ENCODE data around the gene ORC5. TPM values are rescaled to one million over a fixed set of nuclear protein-coding genes. Genes with fewer than 3 reads are reported as not detected.

The ORC5 gene
- polyA plus RNA-seq, 2 of the 4 experiments (the other 2 are of a cell fraction) = 17.8 to 28.4 TPM

DNA sequence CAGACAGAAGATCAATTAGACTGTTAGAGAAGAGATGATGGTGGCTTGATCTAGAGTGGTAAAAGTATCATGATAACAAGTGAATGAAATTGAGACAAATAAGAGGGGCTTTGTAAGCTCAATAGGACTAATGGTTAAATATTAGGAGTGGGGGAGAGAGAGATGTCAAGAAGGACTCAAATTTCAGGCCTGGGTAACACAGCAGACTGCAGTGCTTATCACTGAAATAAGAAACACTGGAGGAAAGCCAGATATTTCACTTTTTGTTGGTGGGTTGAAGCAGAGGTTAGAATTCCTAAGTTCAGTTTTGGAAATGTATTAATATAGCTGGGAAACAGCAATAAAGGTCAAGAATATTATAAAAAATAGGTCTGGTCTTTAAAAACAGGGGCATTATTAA, 74.6 kb downstream of the ORC5 start:
- DNase-seq (ENCODE audit: low read depth in 1 of 2, low spot score in 1 of 2) (no peak), ATAC-seq (no peak), FAIRE-seq (no peak)
- CTCF ChIA-PET = interaction anchor here (1.5 kb wide), 1 partner anchor 559 kb away, joined by 4 read pairs; no protein-coding TSS in a partner anchor
- TF ChIP-seq SREBF2 (IDR thresholded peaks at IDR 0.05) (no peak), NFE2L2 (conservative IDR thresholded peaks at IDR 0.05; ENCODE audit: low read length) (no peak), TP53 (CRISPR knock-in tag; IDR thresholded peaks at IDR 0.05) (no peak), NPAS2 (CRISPR knock-in tag; IDR thresholded peaks at IDR 0.05; ENCODE audit: borderline replicate concordance) (no peak), MYC (IDR thresholded peaks at IDR 0.05; ENCODE audit: borderline replicate concordance, low read length) (no peak), BHLHE40 (IDR thresholded peaks at IDR 0.05; ENCODE audit: low read depth, low read length) (no peak), JUNB (IDR thresholded peaks at IDR 0.05) (no peak), RNF2 (IDR thresholded peaks at IDR 0.05; ENCODE audit: borderline replicate concordance, low read depth) (no peak), FOSL2 (IDR thresholded peaks at IDR 0.05) (no peak), FOSL2 (CRISPR knock-in tag; IDR thresholded peaks at IDR 0.05) (no peak), PHF8 (IDR thresholded peaks at IDR 0.05; ENCODE audit: borderline replicate concordance, low read depth) (no peak), NR3C1 (IDR thresholded peaks at IDR 0.05) (no peak), HDAC2 (IDR thresholded peaks at IDR 0.05) (no peak), CBX2 (IDR thresholded peaks at IDR 0.05; ENCODE audit: borderline replicate concordance, low read depth) (no peak)
- TF ChIP-seq, protein P1, sequence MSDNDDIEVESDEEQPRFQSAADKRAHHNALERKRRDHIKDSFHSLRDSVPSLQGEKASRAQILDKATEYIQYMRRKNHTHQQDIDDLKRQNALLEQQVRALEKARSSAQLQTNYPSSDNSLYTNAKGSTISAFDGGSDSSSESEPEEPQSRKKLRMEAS (IDR thresholded peaks at IDR 0.05) = no peak
- TF ChIP-seq, protein P2, sequence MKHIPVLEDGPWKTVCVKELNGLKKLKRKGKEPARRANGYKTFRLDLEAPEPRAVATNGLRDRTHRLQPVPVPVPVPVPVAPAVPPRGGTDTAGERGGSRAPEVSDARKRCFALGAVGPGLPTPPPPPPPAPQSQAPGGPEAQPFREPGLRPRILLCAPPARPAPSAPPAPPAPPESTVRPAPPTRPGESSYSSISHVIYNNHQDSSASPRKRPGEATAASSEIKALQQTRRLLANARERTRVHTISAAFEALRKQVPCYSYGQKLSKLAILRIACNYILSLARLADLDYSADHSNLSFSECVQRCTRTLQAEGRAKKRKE (CRISPR knock-in tag; IDR thresholded peaks at IDR 0.05; ENCODE audit: low read depth) = no peak
- TF ChIP-seq, protein P3, sequence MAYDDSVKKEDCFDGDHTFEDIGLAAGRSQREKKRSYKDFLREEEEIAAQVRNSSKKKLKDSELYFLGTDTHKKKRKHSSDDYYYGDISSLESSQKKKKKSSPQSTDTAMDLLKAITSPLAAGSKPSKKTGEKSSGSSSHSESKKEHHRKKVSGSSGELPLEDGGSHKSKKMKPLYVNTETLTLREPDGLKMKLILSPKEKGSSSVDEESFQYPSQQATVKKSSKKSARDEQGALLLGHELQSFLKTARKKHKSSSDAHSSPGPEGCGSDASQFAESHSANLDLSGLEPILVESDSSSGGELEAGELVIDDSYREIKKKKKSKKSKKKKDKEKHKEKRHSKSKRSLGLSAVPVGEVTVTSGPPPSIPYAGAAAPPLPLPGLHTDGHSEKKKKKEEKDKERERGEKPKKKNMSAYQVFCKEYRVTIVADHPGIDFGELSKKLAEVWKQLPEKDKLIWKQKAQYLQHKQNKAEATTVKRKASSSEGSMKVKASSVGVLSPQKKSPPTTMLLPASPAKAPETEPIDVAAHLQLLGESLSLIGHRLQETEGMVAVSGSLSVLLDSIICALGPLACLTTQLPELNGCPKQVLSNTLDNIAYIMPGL (CRISPR knock-in tag; IDR thresholded peaks at IDR 0.05; ENCODE audit: borderline replicate concordance) = no peak
- TF ChIP-seq, protein P4, sequence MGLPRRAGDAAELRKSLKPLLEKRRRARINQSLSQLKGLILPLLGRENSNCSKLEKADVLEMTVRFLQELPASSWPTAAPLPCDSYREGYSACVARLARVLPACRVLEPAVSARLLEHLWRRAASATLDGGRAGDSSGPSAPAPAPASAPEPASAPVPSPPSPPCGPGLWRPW (IDR thresholded peaks at IDR 0.05) = no peak
- TF ChIP-seq, protein P5, sequence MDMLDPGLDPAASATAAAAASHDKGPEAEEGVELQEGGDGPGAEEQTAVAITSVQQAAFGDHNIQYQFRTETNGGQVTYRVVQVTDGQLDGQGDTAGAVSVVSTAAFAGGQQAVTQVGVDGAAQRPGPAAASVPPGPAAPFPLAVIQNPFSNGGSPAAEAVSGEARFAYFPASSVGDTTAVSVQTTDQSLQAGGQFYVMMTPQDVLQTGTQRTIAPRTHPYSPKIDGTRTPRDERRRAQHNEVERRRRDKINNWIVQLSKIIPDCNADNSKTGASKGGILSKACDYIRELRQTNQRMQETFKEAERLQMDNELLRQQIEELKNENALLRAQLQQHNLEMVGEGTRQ (IDR thresholded peaks at IDR 0.05) = no peak
- TF ChIP-seq, protein P6, sequence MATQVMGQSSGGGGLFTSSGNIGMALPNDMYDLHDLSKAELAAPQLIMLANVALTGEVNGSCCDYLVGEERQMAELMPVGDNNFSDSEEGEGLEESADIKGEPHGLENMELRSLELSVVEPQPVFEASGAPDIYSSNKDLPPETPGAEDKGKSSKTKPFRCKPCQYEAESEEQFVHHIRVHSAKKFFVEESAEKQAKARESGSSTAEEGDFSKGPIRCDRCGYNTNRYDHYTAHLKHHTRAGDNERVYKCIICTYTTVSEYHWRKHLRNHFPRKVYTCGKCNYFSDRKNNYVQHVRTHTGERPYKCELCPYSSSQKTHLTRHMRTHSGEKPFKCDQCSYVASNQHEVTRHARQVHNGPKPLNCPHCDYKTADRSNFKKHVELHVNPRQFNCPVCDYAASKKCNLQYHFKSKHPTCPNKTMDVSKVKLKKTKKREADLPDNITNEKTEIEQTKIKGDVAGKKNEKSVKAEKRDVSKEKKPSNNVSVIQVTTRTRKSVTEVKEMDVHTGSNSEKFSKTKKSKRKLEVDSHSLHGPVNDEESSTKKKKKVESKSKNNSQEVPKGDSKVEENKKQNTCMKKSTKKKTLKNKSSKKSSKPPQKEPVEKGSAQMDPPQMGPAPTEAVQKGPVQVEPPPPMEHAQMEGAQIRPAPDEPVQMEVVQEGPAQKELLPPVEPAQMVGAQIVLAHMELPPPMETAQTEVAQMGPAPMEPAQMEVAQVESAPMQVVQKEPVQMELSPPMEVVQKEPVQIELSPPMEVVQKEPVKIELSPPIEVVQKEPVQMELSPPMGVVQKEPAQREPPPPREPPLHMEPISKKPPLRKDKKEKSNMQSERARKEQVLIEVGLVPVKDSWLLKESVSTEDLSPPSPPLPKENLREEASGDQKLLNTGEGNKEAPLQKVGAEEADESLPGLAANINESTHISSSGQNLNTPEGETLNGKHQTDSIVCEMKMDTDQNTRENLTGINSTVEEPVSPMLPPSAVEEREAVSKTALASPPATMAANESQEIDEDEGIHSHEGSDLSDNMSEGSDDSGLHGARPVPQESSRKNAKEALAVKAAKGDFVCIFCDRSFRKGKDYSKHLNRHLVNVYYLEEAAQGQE (IDR thresholded peaks at IDR 0.05) = no peak
- Histone ChIP-seq H3K4me2 (no peak overlapping the region), H3K9me3 (no peaks in the 10 kb centered on the region), H3K27ac (no peak overlapping the region), H3K4me1 (no peaks in the 10 kb centered on the region), H3K4me3 (no peak overlapping the region)
- POLR2A ChIA-PET = no interaction called here

DNA sequence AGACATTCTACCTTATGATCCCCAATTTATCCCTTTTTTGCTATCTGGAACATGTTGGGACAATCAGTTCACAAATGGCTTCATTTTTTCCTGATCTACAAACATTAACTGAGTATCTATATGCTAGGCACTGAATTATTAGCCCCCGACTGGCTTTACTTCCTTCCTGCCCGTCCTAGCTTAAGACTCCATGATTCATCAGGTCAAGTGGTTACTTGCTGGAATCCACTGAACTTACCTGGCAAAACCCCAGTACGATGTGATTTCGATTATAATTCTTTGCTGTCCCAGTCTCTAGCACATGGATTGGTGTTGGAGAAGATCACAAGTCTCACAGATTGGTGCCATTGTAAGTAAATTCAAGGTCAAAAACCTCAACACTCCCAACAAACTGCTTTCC, 77.1 kb downstream of the ORC5 start:
- ATAC-seq (no peak), DNase-seq (ENCODE audit: low read depth in 1 of 2, low spot score in 1 of 2) (no peak)

More for the DNA sequence above, 77.1 kb downstream of the ORC5 start:
- CTCF ChIA-PET = interaction anchor here (0.7 kb wide), 1 partner anchor 28 kb away, joined by 3 read pairs; no protein-coding TSS in a partner anchor
- 90% methylated on average over 4 of the region's 4 CpGs for WGBS (ENCODE audit: missing lambda C conversion rate)
- no peaks in the 10 kb centered on the region for H3K9me3 ChIP-seq
- H3K4me2 ChIP-seq = no peak overlapping the region
- FAIRE-seq = no peak
- POLR2A ChIA-PET = no interaction called here
- TF ChIP-seq FOSB (CRISPR knock-in tag; IDR thresholded peaks at IDR 0.05) = no peak
- TF ChIP-seq MAFK (IDR thresholded peaks at IDR 0.05; ENCODE audit: partially characterized antibody) = no peak
- TF ChIP-seq HEYL (CRISPR knock-in tag; IDR thresholded peaks at IDR 0.05) = no peak
- no peak for TF ChIP-seq CBX8 (IDR thresholded peaks at IDR 0.05)
- no peak for TF ChIP-seq SREBF2 (IDR thresholded peaks at IDR 0.05)
- TF ChIP-seq ZSCAN20 (CRISPR knock-in tag; IDR thresholded peaks at IDR 0.05) = no peak
- TF ChIP-seq RCOR1 (IDR thresholded peaks at IDR 0.05; ENCODE audit: low read depth, low read length) = no peak
- H3K4me1 ChIP-seq = no peaks in the 10 kb centered on the region
- H3K4me3 ChIP-seq = no peak overlapping the region
- H3K27ac ChIP-seq = no peak overlapping the region
